Fibroblast of lung (primary cell): Measurements from ENCODE around the gene CPE.

ENCODE experiments used
- EZH2 ChIP-seq: IDR thresholded peaks from 2 replicates; pipeline ENCODE4 v1.5.1; 2012; ENCODE audit warnings: low read length, control low read depth, mild to moderate bottlenecking; ENCODE audit errors: missing control alignments
- TF ChIP-seq, protein P1 (sequence below), 2 donors: IDR thresholded peaks in 1 of 2; conservative IDR thresholded peaks in 1 of 2; 1 replicate in 1 of 2; 2 replicates in 1 of 2; pipeline ENCODE4 v1.5.1; 2011 to 2012; ENCODE audit warnings: low read length in 2 of 2, control low read depth in 1 of 2, inconsistent platforms in 1 of 2, low read depth in 1 of 2, mild to moderate bottlenecking in 1 of 2

DNA sequence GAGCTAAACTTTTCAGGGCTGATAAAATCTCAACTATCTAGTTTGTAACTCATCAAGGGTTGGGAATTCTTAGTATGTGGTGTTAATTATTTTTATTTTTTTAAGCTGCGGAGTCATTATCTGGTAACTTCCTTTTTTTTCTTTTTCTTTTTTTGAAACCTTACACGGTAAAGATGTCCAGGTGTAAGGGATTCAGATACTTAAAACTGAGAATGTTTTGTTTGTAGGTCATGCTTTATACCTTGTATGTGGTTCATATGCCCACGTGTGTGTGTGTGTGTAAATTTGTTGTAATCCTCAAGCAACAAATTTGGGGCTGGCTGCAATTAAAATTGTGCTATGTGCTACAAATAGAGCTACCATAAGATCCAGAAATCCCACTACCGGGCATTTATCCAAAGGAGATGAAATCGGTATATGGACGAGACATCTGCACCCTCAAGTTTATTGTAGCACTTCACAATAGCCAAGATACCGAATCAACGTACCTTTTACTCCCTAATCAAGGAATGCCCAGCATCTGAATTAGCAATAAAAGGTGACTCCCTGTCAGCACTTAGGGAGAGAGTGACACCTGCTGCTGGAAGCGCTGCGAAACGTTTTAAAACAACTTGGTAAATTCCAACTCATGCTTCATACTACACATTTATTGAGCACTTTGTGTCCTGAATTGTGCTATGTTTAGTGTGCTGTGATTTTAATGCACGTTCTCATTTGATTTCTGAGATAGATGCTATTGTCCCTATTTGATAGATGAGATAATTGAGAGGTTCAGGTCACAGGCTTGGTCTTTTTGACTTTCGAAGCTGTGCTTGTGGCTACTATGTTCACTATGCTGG, 35.2 kb upstream of the CPE start:
- TF ChIP-seq, protein P1, sequence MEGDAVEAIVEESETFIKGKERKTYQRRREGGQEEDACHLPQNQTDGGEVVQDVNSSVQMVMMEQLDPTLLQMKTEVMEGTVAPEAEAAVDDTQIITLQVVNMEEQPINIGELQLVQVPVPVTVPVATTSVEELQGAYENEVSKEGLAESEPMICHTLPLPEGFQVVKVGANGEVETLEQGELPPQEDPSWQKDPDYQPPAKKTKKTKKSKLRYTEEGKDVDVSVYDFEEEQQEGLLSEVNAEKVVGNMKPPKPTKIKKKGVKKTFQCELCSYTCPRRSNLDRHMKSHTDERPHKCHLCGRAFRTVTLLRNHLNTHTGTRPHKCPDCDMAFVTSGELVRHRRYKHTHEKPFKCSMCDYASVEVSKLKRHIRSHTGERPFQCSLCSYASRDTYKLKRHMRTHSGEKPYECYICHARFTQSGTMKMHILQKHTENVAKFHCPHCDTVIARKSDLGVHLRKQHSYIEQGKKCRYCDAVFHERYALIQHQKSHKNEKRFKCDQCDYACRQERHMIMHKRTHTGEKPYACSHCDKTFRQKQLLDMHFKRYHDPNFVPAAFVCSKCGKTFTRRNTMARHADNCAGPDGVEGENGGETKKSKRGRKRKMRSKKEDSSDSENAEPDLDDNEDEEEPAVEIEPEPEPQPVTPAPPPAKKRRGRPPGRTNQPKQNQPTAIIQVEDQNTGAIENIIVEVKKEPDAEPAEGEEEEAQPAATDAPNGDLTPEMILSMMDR (conservative IDR thresholded peaks at IDR 0.05 in 1 of 2, IDR thresholded peaks at IDR 0.05 in 1 of 2; ENCODE audit: low read depth in 1 of 2, low read length in 2 of 2), result peak in 1 of 2 donors; percentile 17
- TF ChIP-seq EZH2, result no peak
